ENCODE measurements around the gene CYFIP2.

CYFIP2 gene

GRCh38 chr5:157356576-157356975, 90.7 kb downstream of the CYFIP2 start:
- H3K27ac ChIP-seq (ENCODE audit: extremely low read depth, low read depth, low read length) = no peak overlapping the region
- no peaks in the 10 kb centered on the region for H3K9me3 ChIP-seq (ENCODE audit: control insufficient read depth, insufficient read depth, low read depth, low read length)
- TF ChIP-seq ZNF221 (tag by site-specific recombination; IDR thresholded peaks at IDR 0.05; ENCODE audit: borderline replicate concordance) = no peak
- no peak for TF ChIP-seq ZFP37 (tag by site-specific recombination; IDR thresholded peaks at IDR 0.05)
- no peak for TF ChIP-seq ZNF521 (tag by site-specific recombination; IDR thresholded peaks at IDR 0.05)
- TF ChIP-seq, protein P1, sequence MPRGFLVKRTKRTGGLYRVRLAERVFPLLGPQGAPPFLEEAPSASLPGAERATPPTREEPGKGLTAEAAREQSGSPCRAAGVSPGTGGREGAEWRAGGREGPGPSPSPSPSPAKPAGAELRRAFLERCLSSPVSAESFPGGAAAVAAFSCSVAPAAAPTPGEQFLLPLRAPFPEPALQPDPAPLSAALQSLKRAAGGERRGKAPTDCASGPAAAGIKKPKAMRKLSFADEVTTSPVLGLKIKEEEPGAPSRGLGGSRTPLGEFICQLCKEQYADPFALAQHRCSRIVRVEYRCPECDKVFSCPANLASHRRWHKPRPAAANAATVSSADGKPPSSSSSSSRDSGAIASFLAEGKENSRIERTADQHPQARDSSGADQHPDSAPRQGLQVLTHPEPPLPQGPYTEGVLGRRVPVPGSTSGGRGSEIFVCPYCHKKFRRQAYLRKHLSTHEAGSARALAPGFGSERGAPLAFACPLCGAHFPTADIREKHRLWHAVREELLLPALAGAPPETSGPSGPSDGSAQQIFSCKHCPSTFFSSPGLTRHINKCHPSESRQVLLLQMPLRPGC (tag by site-specific recombination; IDR thresholded peaks at IDR 0.05) = no peak
- no peak for TF ChIP-seq ZNF658 (tag by site-specific recombination; IDR thresholded peaks at IDR 0.05)
- no peak for TF ChIP-seq ZNF560 (tag by site-specific recombination; IDR thresholded peaks at IDR 0.05; ENCODE audit: borderline replicate concordance)
- TF ChIP-seq OVOL3 (tag by site-specific recombination; IDR thresholded peaks at IDR 0.05) = no peak
- TF ChIP-seq KLF10 (tag by site-specific recombination; IDR thresholded peaks at IDR 0.05) = no peak
- TF ChIP-seq, protein P2, sequence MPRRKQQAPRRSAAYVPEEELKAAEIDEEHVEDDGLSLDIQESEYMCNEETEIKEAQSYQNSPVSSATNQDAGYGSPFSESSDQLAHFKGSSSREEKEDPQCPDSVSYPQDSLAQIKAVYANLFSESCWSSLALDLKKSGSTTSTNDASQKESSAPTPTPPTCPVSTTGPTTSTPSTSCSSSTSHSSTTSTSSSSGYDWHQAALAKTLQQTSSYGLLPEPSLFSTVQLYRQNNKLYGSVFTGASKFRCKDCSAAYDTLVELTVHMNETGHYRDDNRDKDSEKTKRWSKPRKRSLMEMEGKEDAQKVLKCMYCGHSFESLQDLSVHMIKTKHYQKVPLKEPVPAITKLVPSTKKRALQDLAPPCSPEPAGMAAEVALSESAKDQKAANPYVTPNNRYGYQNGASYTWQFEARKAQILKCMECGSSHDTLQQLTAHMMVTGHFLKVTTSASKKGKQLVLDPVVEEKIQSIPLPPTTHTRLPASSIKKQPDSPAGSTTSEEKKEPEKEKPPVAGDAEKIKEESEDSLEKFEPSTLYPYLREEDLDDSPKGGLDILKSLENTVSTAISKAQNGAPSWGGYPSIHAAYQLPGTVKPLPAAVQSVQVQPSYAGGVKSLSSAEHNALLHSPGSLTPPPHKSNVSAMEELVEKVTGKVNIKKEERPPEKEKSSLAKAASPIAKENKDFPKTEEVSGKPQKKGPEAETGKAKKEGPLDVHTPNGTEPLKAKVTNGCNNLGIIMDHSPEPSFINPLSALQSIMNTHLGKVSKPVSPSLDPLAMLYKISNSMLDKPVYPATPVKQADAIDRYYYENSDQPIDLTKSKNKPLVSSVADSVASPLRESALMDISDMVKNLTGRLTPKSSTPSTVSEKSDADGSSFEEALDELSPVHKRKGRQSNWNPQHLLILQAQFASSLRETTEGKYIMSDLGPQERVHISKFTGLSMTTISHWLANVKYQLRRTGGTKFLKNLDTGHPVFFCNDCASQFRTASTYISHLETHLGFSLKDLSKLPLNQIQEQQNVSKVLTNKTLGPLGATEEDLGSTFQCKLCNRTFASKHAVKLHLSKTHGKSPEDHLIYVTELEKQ (tag by site-specific recombination; IDR thresholded peaks at IDR 0.05; ENCODE audit: borderline replicate concordance) = no peak
- TF ChIP-seq ZNF416 (tag by site-specific recombination; IDR thresholded peaks at IDR 0.05) = no peak
- no peak overlapping the region for H3K4me3 ChIP-seq (ENCODE audit: low read depth, low read length)
- ChIA-PET CTCF (interaction anchor here (0.7 to 8.9 kb wide), 7 partner anchors 7 to 120 kb away, joined by 3 to 63 read pairs (median 3); a partner anchor contains a TSS), POLR2A (no interaction called here)
- H3K4me1 ChIP-seq (ENCODE audit: control insufficient read depth, insufficient read depth, low read length) = no peaks in the 10 kb centered on the region
- peaks cover 12 to 67% of the 10 kb centered on the region in 2 experiments for H3K36me3 ChIP-seq (ENCODE audit: control insufficient read depth in 2 of 2, insufficient read depth in 1 of 2, low read length in 2 of 2)

DNA sequence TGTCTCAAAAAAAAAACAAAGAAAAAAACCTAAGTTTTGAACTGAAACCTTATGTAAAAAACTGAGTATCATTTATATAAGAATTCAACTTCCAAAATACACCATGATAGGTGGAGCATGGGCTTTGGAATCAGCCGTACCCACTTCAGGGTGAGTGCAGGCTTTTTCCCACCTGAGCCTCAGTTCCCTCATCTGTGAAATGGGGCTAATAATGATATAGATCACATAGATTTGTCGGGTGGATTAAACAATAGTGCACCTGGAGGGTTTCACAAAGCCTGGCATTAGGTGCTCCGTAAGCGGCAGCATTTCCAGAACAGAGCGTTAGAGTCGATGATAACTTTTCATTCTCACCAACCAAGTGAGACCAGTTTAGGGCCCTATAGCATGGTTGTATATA, 91.9 kb downstream of the CYFIP2 start:
- POLR2A ChIA-PET = no interaction called here
- CTCF ChIA-PET = interaction anchor here (0.6 to 8.9 kb wide), 2 partner anchors 15 to 111 kb away, joined by 3 to 63 read pairs; a partner anchor contains a TSS
- no peak overlapping the region for H3K27ac ChIP-seq (ENCODE audit: extremely low read depth, low read depth, low read length)
- H3K4me3 ChIP-seq (ENCODE audit: low read depth, low read length) = no peak overlapping the region
- TF ChIP-seq ZNF501 (tag by site-specific recombination; IDR thresholded peaks at IDR 0.05) = no peak
- TF ChIP-seq ZNF362 (tag by site-specific recombination; IDR thresholded peaks at IDR 0.05) = no peak
- no peak for TF ChIP-seq WT1 (tag by site-specific recombination; IDR thresholded peaks at IDR 0.05)
- no peak for TF ChIP-seq ZNF335 (tag by site-specific recombination; conservative IDR thresholded peaks at IDR 0.05)
- TF ChIP-seq ZNF10 (tag by site-specific recombination; IDR thresholded peaks at IDR 0.05) = no peak
- no peak for TF ChIP-seq ZNF510 (tag by site-specific recombination; IDR thresholded peaks at IDR 0.05; ENCODE audit: insufficient replicate concordance)
- TF ChIP-seq ZNF426 (tag by site-specific recombination; IDR thresholded peaks at IDR 0.05) = no peak
- TF ChIP-seq ZNF221 (tag by site-specific recombination; IDR thresholded peaks at IDR 0.05; ENCODE audit: borderline replicate concordance) = no peak
- TF ChIP-seq HOXC10 (CRISPR knock-in tag; IDR thresholded peaks at IDR 0.05) = no peak
- TF ChIP-seq PRDM6 (tag by site-specific recombination; IDR thresholded peaks at IDR 0.05) = no peak
- TF ChIP-seq ZNF776 (tag by site-specific recombination; IDR thresholded peaks at IDR 0.05; ENCODE audit: borderline replicate concordance) = no peak
- no peak for TF ChIP-seq ZNF670 (tag by site-specific recombination; IDR thresholded peaks at IDR 0.05; ENCODE audit: low read depth)
- TF ChIP-seq ZNF311 (tag by site-specific recombination; IDR thresholded peaks at IDR 0.05; ENCODE audit: borderline replicate concordance) = no peak
- no peak for TF ChIP-seq ZNF114 (tag by site-specific recombination; IDR thresholded peaks at IDR 0.05)
- no peaks in the 10 kb centered on the region for H3K9me3 ChIP-seq (ENCODE audit: control insufficient read depth, insufficient read depth, low read depth, low read length)
- peaks cover 12 to 68% of the 10 kb centered on the region in 2 experiments for H3K36me3 ChIP-seq (ENCODE audit: control insufficient read depth in 2 of 2, insufficient read depth in 1 of 2, low read length in 2 of 2)
- H3K4me1 ChIP-seq (ENCODE audit: control insufficient read depth, insufficient read depth, low read length) = no peaks in the 10 kb centered on the region
